Measurements from ENCODE around the gene VSNL1. TPM values are rescaled to one million over a fixed set of nuclear protein-coding genes. Genes with fewer than 3 reads are reported as not detected.

The VSNL1 gene
- polyA plus RNA-seq, 1 donor: 0.70 TPM

DNA sequence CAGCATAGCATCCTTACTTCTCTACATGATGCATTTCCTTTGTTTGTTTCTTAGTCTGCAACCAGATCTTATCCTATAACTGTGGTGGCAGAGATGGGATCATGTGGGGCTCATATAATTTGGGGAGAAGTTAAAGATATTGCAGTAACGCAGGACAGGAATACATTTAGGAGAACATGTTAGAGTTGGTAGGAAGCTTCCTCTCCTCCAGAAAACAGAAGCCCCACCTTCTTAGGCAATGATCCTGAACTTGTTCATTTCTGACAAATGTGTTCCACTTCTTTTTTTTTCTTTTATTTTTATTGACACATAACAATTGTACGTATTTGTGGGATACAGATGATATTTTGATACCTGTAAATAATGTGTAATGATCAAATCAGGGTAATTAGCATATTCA, 99.9 kb downstream of the VSNL1 start:
- Histone ChIP-seq H3K27me3 (ENCODE audit: control insufficient read depth, insufficient read depth, low read length) (no peaks in the 10 kb centered on the region), H3K4me3 (ENCODE audit: low read length) (no peak overlapping the region), H3K27ac (ENCODE audit: low read length) (no peak overlapping the region), H3K9me3 (ENCODE audit: control insufficient read depth, low read depth, low read length) (no peaks in the 10 kb centered on the region), H3K4me1 (ENCODE audit: control insufficient read depth, insufficient read depth, low read length) (no peaks in the 10 kb centered on the region), H3K36me3 (ENCODE audit: control insufficient read depth, insufficient read depth, low read length) (no peaks in the 10 kb centered on the region)
- no peak for DNase-seq
- WGBS (ENCODE audit: insufficient coverage, low lambda C conversion rate): 100% methylated on average over 2 of the region's 2 CpGs

DNA sequence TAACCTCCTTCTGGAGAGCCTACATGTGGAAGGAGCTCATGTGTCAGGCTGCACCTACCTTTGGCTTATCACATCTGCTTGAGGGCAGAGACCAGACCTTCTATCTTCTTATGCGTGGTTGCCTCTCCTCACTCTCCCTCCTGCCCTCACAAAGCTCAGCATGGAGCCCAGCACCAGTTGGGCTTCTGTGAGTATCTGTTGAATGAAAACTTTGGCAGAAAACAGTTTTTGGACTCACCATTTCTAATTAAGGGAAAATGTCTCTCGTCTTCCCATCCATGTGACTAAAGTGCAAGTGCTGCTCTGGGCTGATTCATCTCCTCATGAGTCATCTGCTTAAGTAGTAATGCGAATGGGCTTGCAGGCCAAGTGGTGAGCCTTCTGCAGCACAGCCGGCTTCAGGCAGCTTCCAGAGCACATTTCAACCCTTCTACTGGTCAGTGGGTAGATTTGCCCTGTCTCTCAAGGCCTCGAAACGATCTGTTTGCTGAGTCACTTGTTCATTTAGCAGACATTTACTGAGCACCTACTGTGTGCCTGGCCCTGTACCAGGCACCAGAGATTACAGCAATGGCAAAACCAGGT, 102.6 kb downstream of the VSNL1 start:
- DNase-seq: no peak
- Histone ChIP-seq H3K27ac (ENCODE audit: low read length) (no peak overlapping the region), H3K4me1 (ENCODE audit: control insufficient read depth, insufficient read depth, low read length) (peaks cover 2% of the 10 kb centered on the region), H3K9me3 (ENCODE audit: control insufficient read depth, low read depth, low read length) (no peaks in the 10 kb centered on the region), H3K36me3 (ENCODE audit: control insufficient read depth, insufficient read depth, low read length) (no peaks in the 10 kb centered on the region), H3K4me3 (ENCODE audit: low read length) (no peak overlapping the region), H3K27me3 (ENCODE audit: control insufficient read depth, insufficient read depth, low read length) (no peaks in the 10 kb centered on the region)
- no CpG with 5 or more reads among the region's 6 CpGs for WGBS (ENCODE audit: insufficient coverage, low lambda C conversion rate)

DNA sequence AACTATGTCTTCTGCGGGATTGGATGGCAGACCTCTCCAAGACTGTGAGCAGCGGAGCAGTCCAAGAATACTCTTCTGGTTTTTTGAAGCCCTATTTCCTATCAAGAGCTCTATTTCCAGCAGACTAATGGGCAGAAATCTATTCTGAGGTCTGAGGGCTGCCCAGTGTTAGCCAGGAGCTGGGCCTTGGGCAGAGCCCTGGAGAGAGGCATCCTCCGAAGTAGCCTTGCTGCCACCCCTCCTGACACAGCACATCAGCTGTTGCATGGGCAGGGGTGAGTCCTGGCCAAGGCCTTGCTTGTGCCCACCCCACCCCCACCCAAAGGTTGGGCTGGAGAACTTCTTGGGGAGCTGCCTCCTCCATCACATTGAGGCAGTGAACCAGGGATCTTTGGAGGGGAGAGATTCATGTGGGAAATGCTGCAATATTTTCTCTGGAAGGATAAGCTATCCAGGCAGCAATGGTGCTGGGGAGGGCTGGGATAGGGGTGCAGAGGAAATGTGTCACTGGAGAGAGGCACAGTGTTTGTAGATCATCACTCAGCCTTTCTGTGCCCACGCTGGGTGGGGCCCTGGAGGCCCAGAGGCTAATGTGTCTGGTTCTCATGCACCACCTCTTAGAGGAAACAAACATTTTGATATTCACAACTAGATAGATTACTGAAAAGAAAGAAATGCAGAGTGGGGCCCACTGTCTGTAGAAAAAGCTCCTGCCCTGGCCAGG, 104.7 kb downstream of the VSNL1 start:
- DNase-seq: no peak
- Histone ChIP-seq H3K36me3 (ENCODE audit: control insufficient read depth, insufficient read depth, low read length) (no peaks in the 10 kb centered on the region), H3K27ac (ENCODE audit: low read length) (no peak overlapping the region), H3K27me3 (ENCODE audit: control insufficient read depth, insufficient read depth, low read length) (no peaks in the 10 kb centered on the region), H3K4me3 (ENCODE audit: low read length) (no peak overlapping the region), H3K9me3 (ENCODE audit: control insufficient read depth, low read depth, low read length) (no peaks in the 10 kb centered on the region), H3K4me1 (ENCODE audit: control insufficient read depth, insufficient read depth, low read length) (peaks cover 2% of the 10 kb centered on the region)
- WGBS (ENCODE audit: insufficient coverage, low lambda C conversion rate): no CpG with 5 or more reads among the region's 4 CpGs

DNA sequence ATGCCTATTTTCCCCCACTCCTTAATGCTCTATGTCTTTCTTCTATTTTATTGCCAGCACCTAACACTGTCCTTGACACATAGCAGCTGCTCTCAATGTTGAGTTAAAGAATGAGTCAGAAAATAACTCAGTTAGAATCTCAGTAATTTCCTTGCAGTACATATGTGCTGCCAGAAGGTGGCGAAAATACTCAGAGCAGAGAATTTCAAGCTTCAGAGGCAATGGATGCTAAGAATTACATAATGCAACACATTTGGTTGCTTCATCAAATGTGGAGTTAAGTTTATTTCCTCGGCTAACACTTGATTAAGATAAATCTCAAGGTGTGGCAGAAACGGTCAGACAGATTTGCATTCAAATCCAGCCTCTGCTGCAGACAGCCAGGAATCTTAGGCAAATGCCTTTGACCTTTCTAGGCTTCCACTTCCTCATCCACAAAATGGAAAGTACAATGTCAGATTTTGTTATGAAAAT, 105.6 kb downstream of the VSNL1 start:
- WGBS (ENCODE audit: insufficient coverage, low lambda C conversion rate): no CpG with 5 or more reads among the region's 3 CpGs
- H3K27ac ChIP-seq (ENCODE audit: low read length): no peak overlapping the region

DNA sequence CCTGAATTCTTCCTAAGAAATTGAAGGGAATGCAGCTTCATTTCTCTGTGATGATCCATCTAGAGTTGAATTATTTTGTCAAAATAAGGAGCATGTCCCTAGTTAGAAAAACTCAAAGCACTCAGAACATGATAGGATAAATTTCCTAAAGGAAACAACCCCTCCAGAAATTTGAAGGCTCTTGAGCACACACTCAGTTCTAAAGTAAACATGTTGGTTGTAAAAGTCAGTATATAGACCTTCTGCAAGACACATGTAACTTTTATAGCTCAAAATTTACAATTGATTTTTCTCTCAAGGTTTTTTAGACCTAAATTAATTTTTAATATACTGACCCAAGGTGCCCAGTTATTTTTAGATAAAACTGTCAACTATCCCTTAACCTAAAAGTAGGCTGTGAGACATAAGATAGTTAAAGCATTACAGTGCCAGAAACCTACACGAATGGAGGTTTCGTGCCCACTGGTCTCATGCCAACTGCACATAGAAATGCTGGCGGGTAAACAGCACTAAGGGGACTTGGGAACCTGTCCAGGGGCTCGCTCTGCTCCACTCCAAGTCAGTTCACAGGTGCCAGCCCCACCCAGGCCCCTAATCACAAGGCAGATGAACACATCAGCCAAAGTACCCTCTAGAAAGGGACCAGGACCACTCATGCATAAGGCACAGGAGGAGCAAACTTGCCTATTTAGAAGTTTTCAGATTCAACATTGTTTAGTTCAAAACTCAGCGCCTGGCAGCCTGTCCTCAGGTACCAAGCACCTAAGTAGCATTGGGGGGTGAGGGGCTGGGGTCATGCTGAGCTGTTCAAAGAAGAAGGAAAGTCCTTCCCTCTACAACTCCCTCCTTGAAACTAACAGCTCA, 106.6 kb downstream of the VSNL1 start:
- no CpG with 5 or more reads among the region's 5 CpGs for WGBS (ENCODE audit: insufficient coverage, low lambda C conversion rate)
- H3K9me3 ChIP-seq (ENCODE audit: control insufficient read depth, low read depth, low read length): no peaks in the 10 kb centered on the region
- H3K27me3 ChIP-seq (ENCODE audit: control insufficient read depth, insufficient read depth, low read length): no peaks in the 10 kb centered on the region
- DNase-seq: no peak
- H3K36me3 ChIP-seq (ENCODE audit: control insufficient read depth, insufficient read depth, low read length): no peaks in the 10 kb centered on the region
- no peak overlapping the region for H3K4me3 ChIP-seq (ENCODE audit: low read length)
- H3K4me1 ChIP-seq (ENCODE audit: control insufficient read depth, insufficient read depth, low read length): peaks cover 2% of the 10 kb centered on the region
- H3K27ac ChIP-seq (ENCODE audit: low read length): no peak overlapping the region

More for the DNA sequence above, 105.6 kb downstream of the VSNL1 start:
- no peaks in the 10 kb centered on the region for H3K36me3 ChIP-seq (ENCODE audit: control insufficient read depth, insufficient read depth, low read length)
- peak; percentile 41 to 69 for DNase-seq
- peaks cover 2% of the 10 kb centered on the region for H3K4me1 ChIP-seq (ENCODE audit: control insufficient read depth, insufficient read depth, low read length)
- H3K9me3 ChIP-seq (ENCODE audit: control insufficient read depth, low read depth, low read length): no peaks in the 10 kb centered on the region
- H3K4me3 ChIP-seq (ENCODE audit: low read length): no peak overlapping the region
- no peaks in the 10 kb centered on the region for H3K27me3 ChIP-seq (ENCODE audit: control insufficient read depth, insufficient read depth, low read length)

DNA sequence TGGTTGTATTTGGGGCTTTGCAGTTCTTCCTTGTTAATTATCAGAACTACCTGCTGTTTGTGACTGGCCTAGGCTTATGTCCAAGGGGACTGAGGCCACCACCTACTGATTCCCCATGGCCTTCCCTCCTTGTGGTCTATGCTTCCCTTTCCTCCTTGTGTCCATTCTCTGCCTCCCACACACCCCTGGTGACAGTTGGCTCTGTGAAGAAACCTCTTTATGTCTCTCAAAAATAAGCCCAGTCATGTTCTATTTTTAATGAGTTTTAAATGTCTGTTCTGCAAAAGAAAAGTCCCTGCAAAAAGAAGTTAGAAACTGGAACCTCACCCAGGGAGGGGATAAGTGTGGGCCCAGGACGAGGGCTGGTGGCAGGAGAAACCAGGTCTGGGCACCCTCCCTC, 108.1 kb downstream of the VSNL1 start:
- no peaks in the 10 kb centered on the region for H3K27me3 ChIP-seq (ENCODE audit: control insufficient read depth, insufficient read depth, low read length)
- H3K27ac ChIP-seq (ENCODE audit: low read length): no peak overlapping the region
- H3K36me3 ChIP-seq (ENCODE audit: control insufficient read depth, insufficient read depth, low read length): no peaks in the 10 kb centered on the region
- DNase-seq: no peak
- H3K9me3 ChIP-seq (ENCODE audit: control insufficient read depth, low read depth, low read length): no peaks in the 10 kb centered on the region
- H3K4me3 ChIP-seq (ENCODE audit: low read length): no peak overlapping the region
- peaks cover 2% of the 10 kb centered on the region for H3K4me1 ChIP-seq (ENCODE audit: control insufficient read depth, insufficient read depth, low read length)
- WGBS (ENCODE audit: insufficient coverage, low lambda C conversion rate): no CpG with 5 or more reads among the region's 1 CpG

DNA sequence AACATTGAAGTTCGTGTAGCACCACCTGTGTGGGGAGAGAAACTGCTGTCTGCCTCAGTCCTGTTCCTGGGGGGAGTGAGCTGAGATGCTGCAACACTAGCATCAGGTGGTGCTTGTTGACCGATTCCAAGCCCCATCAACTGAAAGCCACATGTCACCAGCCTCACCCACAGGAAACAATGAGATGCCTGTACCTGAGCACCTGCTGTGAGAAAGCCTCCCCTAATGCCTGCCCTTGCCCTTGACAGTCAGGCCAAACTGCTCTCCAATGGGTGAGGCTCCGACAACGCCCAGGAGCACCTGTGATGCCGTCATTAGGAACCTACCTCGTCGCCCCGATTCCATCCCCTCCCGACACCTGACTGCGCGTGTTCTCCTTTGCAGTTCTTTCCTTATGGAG, 108.5 kb downstream of the VSNL1 start:
- Histone ChIP-seq H3K27me3 (ENCODE audit: control insufficient read depth, insufficient read depth, low read length) (no peaks in the 10 kb centered on the region), H3K4me3 (ENCODE audit: low read length) (no peak overlapping the region), H3K9me3 (ENCODE audit: control insufficient read depth, low read depth, low read length) (no peaks in the 10 kb centered on the region), H3K4me1 (ENCODE audit: control insufficient read depth, insufficient read depth, low read length) (peaks cover 2% of the 10 kb centered on the region), H3K27ac (ENCODE audit: low read length) (no peak overlapping the region), H3K36me3 (ENCODE audit: control insufficient read depth, insufficient read depth, low read length) (no peaks in the 10 kb centered on the region)
- DNase-seq: no peak
- WGBS (ENCODE audit: insufficient coverage, low lambda C conversion rate): no CpG with 5 or more reads among the region's 11 CpGs

DNA sequence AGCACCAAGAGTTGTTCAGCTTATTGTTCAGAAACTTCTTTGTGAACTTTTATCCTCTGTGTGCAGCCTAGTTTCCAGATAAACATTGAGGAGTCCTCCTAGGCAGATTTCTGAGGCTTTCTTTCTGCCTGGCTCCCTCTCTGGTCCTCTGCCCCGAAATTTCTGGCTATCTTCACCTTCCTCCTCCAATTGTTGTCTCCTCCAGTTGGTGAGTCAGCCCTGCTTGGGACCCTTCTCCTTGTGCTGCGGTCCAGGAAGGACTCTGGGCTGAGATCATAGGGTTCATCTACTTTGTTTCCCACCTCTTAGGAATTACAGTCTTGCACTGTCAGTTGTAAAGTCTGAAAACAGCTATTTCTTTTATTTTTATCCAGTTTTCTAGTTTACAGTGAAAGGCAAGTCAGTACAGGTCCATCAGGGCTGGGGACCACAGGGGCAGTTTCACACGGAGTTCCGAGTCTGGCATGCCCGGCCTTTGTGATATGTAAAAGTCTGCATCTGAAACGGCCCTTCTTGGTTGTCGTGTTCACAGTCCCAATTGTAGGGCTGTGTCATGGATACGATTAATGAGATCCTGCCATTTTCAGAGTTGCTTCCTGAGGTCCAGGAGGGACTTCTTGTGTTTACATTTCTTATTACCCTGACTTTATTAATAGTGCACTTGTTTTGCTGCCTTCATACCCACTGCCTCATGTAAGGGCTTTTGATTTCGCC, 112.3 kb downstream of the VSNL1 start:
- H3K36me3 ChIP-seq (ENCODE audit: control insufficient read depth, insufficient read depth, low read length): no peaks in the 10 kb centered on the region
- no peak for DNase-seq
- H3K27ac ChIP-seq (ENCODE audit: low read length): no peak overlapping the region
- WGBS (ENCODE audit: insufficient coverage, low lambda C conversion rate): no CpG with 5 or more reads among the region's 9 CpGs
- no peaks in the 10 kb centered on the region for H3K4me1 ChIP-seq (ENCODE audit: control insufficient read depth, insufficient read depth, low read length)
- H3K9me3 ChIP-seq (ENCODE audit: control insufficient read depth, low read depth, low read length): no peaks in the 10 kb centered on the region
- no peak overlapping the region for H3K4me3 ChIP-seq (ENCODE audit: low read length)
- no peaks in the 10 kb centered on the region for H3K27me3 ChIP-seq (ENCODE audit: control insufficient read depth, insufficient read depth, low read length)

DNA sequence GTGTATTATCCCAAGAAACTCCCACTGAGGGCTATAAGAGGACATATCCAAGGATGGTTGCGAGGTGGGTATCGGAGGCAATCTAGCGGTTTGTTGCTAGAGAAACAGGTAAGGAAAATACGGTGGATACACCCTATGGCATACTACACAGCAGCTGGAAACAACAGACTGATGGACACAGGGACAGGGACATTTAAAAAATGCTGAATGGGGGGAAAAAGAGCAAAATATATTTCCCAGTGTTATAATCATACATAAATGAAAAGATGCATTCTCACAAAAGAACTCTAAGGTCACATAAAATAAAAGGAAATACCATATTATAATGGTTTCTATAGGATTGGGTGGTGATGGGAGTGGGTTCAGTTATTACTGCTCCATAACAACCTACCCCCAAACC, 117.3 kb downstream of the VSNL1 start:
- Histone ChIP-seq H3K27ac (ENCODE audit: low read length) (no peak overlapping the region), H3K36me3 (ENCODE audit: control insufficient read depth, insufficient read depth, low read length) (no peaks in the 10 kb centered on the region), H3K27me3 (ENCODE audit: control insufficient read depth, insufficient read depth, low read length) (no peaks in the 10 kb centered on the region), H3K9me3 (ENCODE audit: control insufficient read depth, low read depth, low read length) (no peaks in the 10 kb centered on the region), H3K4me1 (ENCODE audit: control insufficient read depth, insufficient read depth, low read length) (no peaks in the 10 kb centered on the region), H3K4me3 (ENCODE audit: low read length) (no peak overlapping the region)
- WGBS (ENCODE audit: insufficient coverage, low lambda C conversion rate): 83% methylated on average over 1 of the region's 4 CpGs
- no peak for DNase-seq

DNA sequence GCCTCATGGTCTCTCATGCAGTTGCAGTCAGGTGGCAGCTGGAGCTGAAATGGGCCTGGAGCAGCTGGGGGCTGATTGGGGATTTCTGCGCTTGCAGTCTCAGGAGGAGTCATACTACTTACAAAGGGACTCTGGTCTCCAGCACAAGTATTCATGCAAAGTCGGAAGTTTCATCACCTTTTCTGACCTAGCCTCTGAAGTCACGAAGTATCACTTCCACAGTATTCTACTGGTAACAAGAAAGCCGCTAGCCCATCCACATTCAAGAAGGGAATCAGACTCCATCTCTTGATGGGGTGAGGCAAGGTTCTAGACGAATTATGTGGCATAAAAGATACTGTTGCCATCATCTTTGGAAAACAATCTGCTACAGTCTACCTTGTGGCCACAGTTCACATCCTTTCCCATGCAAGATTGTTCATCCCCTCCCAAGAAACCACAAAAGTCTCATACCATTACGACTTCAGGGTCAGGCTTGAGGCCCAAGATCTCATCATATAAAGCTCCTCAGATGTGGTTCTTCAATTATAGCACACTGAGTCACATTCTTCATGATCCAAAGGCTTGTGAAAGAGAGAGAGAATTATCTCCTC, 117.9 kb downstream of the VSNL1 start:
- WGBS (ENCODE audit: insufficient coverage, low lambda C conversion rate): no CpG with 5 or more reads among the region's 6 CpGs
- Histone ChIP-seq H3K36me3 (ENCODE audit: control insufficient read depth, insufficient read depth, low read length) (peaks cover 3% of the 10 kb centered on the region), H3K4me1 (ENCODE audit: control insufficient read depth, insufficient read depth, low read length) (no peaks in the 10 kb centered on the region), H3K27ac (ENCODE audit: low read length) (no peak overlapping the region), H3K9me3 (ENCODE audit: control insufficient read depth, low read depth, low read length) (no peaks in the 10 kb centered on the region), H3K27me3 (ENCODE audit: control insufficient read depth, insufficient read depth, low read length) (no peaks in the 10 kb centered on the region), H3K4me3 (ENCODE audit: low read length) (no peak overlapping the region)
- DNase-seq: no peak

Measured in large intestine (tissue), 3 donors.